ENCODE measurements around the gene FAM163B.

DNA sequence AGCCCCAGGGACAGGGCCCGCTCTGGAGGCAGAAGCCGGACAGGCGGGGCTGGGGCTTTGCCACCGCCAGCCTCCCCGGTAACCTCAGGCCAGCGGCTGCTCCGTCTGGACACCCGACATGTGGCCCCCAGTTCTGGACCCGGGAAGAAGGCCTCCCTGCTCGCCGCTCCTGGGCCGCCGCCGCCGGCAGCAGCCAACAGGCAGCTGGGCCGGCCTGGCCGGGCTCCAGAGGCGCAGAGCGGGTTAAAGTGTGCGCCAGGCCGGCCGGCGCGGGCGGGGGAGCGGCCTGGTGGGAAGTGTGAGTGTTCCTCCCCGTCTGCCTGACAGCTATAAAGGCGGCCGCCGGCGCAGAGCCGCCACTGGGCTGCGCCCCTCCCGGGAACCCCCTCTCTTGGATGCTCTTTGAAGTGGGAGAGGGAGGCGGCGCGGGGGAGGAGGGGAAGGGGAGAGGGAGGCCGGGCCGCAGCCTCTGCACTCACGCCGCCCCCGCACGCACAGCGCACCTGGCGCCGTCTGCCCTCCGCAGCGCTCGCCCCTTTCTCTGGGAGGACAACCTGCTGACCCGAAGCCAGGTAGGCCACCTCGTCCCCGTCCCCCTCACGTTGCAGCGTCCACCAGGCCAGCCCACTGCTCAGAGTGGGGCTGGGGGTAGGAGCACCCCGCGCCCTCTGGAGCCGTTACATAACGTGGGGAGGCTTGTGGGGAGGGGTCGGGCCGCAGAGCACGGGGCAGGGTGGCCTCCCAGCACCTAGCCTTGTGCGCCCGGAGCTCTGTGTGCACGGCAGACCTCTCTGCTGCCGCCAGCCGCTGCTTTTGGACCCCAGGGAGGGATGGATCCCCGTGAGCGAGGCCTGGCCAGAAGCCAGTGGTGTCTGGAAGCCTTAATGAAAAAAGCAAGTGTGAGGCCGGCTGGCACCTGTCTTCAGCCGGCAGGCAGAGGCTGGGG lies 74.6 kb downstream of the FAM163B start, which contains the start of gene ADAMTSL2:
- TF ChIP-seq CTCF (tag by site-specific recombination; IDR thresholded peaks at IDR 0.05) (no peak), ELK4 (IDR thresholded peaks at IDR 0.05; ENCODE audit: borderline replicate concordance, low read depth, low read length) (no peak), KLF10 (tag by site-specific recombination; IDR thresholded peaks at IDR 0.05) (no peak), ZNF596 (tag by site-specific recombination; IDR thresholded peaks at IDR 0.05) (no peak), ZNF133 (tag by site-specific recombination; IDR thresholded peaks at IDR 0.05) (no peak), ZNF677 (tag by site-specific recombination; IDR thresholded peaks at IDR 0.05) (no peak), ZNF324 (tag by site-specific recombination; IDR thresholded peaks at IDR 0.05) (no peak), ZNF510 (tag by site-specific recombination; IDR thresholded peaks at IDR 0.05; ENCODE audit: insufficient replicate concordance) (no peak), TCF7L2 (IDR thresholded peaks at IDR 0.05; ENCODE audit: borderline replicate concordance, low read depth, low read length) (no peak), ZNF561 (tag by site-specific recombination; IDR thresholded peaks at IDR 0.05; ENCODE audit: borderline replicate concordance) (no peak)
